ENCODE results near the gene PLEKHA7.
A peak's percentile ranks its signal among the peaks of the same experiment; 100 is the strongest.

PLEKHA7 gene

GRCh38 chr11:16785520-16786128 lies 228.6 kb downstream of the PLEKHA7 start:
- peak; percentile 63 for DNase-seq
- peak; percentile 67 for ATAC-seq

DNA sequence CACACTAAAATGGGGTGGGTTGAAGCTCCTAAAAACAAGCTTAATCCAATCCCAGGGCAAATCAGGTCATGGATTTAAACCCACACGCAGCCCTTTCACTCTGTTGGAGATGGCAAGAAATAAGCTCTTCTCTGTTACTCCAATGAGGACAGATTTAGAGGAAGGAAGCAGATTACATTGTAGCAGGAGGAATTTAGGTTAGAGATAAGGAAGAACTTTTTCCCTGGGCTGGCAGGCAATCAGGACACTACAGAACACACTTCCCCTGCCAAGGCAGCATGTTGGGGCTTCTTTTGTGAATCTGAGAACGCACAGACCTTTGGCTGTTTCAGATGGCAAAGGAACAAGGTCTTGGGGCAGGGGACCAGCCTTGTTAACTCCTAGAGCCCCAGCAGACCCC lies 229.5 kb downstream of the PLEKHA7 start:
- DNase-seq = no peak
- ATAC-seq = no peak

- DNase-seq (no peak), ATAC-seq (no peak)
Observed at GRCh38 chr11:16784097-16784496, 230.1 kb downstream of the PLEKHA7 start.

GRCh38 chr11:16783321-16783801 lies 230.9 kb downstream of the PLEKHA7 start:
- no peak for ATAC-seq
- DNase-seq = no peak

- no peak for ATAC-seq
- no peak for DNase-seq
Observed at GRCh38 chr11:16781936-16782919, 232.0 kb downstream of the PLEKHA7 start.

- ATAC-seq (no peak), DNase-seq (no peak)
Observed at GRCh38 chr11:16780698-16781550, 233.3 kb downstream of the PLEKHA7 start.

DNA sequence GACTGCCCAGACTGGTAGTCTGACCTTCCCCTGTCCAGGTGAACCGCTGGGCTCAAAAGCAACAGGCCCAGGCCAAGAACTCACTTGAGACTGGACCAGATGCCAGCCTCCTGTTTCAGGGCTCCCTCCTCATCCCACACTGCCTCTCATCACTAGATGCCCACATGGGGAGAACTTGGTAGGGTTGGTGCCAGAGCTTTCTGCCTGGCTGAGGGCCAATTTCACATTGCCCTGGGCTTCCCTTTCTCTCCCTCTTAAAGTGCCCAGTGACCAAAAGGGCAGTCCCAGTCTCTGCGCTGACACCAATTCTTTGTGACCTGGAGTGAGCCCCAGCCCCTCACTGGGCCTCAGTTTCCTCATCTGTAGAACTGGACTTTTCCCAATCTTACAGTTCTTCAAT lies 234.1 kb downstream of the PLEKHA7 start:
- no peak for DNase-seq

GRCh38 chr11:16779436-16779835 lies 234.8 kb downstream of the PLEKHA7 start:
- ATAC-seq = no peak
- DNase-seq = no peak

More for the DNA sequence above, 234.1 kb downstream of the PLEKHA7 start:
- ATAC-seq = no peak

DNA sequence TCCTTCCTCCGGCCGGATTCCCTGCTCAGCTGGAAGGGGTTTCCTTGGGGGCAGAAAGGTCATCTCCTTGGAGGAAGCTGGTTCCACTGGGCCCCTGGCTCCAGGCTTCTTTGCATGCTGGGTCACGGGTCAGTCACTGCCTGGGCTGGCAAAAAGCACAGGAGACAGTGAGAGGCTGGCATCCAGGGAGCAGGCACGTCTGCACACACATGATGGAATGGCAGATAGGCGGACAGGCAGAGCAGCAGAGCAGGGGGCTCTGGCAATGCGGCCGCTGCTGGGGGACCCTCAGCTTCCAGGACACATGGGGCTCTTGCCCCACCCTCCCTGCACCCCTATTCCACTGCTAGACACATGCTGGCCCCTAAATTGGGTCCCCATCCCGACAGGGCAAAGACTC lies 235.3 kb downstream of the PLEKHA7 start:
- DNase-seq (no peak), ATAC-seq (no peak)

- no peak for ATAC-seq
- no peak for DNase-seq
Observed at GRCh38 chr11:16778286-16778685, 235.9 kb downstream of the PLEKHA7 start.

DNA sequence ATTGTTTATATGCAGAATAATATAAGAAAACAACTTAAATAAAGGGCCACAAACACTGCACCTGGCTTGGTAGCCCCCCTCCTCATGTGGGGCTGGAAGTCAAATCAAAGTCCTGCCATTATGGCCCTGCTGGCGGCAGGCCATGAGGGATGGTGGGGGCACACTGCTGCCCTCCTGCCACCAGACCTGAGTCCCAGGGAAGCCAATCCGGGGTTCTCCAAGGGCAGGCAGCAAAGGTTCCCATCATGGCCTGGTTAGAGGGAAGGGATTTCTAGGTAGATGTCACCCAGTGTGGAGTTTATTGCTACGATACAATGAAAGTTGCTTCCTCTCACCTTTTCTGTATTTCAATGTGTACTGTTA lies 236.6 kb downstream of the PLEKHA7 start:
- DNase-seq (no peak), ATAC-seq (no peak)

DNA sequence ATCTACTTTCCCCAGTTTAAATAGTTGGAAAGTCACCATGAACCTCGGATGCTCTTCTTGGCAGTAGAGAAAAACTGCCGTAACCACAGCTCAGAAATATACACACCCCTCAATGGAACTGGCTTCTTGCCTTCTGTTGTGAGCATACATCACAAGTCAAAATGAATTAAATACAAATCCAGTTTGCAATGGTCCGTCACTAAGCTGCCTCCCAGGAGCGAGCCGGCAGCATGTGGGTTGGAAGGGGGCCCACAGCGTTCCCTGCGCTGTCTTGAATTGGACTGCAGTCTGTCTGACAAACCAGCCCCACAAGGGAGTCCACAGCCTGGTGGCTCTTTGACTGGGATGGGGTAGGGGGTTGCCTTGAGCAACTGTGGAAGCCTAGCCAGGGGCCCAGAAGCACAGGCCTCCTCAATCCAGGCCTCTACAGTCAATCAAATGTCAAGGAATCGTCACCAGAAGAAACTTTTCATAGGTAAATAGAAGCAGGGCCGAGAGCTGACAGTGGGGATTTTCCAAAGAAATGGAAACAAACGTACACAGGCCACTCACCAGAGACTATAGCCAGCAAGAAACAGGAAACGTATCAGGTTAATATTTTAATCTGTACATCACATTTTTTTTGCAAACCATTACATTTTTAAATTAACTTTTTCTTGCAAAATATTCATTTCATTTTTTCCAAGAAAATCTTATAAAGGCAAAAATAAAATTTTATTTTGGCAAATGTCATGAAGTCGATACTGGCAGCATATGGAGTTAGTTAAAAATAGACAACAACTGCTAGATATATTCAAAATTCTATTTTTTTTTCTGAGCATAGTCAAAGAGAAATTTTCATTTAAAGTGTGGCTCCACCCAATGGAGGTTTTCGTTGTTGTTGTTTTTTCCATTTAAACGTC lies 237.3 kb downstream of the PLEKHA7 start:
- ATAC-seq (no peak), DNase-seq (no peak)

DNA sequence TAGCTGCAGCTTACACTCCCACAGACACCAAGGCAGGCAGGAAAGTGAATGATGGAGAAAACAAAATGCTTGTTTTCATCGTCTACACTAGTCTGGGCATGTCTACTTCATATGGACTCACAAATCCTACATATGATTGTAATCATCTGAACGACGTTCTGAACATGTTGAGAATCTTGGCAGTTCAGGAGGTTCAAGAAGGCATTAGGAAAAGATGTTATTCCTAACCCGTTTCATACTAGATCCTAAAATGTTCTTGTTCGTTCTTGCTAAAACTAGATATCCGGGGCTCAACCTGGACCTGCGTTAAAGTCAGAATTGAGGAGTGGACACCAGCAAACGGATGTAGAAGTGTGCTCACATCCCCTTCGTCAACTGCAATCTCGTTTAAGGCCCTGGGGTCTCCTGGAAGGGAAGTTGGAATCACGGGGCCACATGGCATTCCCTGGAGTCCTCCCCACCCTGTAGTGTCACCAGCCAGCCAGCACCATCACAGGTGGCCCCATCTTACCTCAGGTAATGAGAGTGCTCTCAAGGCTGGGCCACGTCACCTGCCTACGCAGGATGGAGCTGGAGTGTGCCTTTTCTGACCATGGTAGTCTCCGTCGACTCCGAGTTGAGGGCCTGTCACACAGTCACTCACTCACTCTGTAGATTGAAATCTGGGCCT lies 238.5 kb downstream of the PLEKHA7 start:
- no peak for ATAC-seq
- no peak for DNase-seq

DNA sequence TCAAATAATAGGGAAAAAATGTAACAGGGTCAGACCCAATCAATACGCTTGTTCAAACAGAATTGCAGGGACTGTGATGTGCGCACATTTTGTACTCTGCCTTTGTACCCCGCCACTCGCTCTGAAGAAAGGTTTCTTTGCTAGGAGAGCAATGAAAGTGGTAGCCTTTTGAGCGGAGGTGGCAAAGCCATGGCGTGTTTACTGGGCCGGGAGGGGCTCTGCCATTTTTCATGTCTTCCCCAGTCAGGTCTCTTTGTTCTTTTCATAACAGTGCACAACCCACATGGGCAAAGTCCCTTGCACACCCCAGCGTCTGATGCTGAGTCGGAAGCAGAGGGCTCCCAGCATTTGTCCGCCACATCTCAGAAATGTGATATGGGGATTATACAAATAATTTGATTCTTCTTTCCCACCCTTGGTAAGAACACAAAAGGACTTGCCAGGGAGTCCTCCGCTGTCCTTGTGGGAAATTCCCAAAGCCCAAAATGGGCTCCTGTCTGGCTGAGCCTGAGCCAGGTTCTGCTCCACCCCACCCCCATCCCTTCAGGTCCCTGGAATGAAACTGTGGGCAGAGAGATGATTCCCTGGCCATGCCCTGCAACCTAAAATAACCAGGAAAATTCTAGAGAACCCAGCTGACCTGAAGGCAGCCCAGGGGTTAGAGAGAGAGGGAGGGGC lies 239.1 kb downstream of the PLEKHA7 start:
- ATAC-seq = no peak
- DNase-seq = no peak

- DNase-seq (no peak), ATAC-seq (no peak)
Observed at GRCh38 chr11:16773981-16774935, 240.0 kb downstream of the PLEKHA7 start.

- ATAC-seq = no peak
- DNase-seq = no peak
Observed at GRCh38 chr11:16772141-16772512, 242.1 kb downstream of the PLEKHA7 start.

GRCh38 chr11:16771350-16772140 lies 242.7 kb downstream of the PLEKHA7 start:
- ATAC-seq = no peak
- DNase-seq = no peak

DNA sequence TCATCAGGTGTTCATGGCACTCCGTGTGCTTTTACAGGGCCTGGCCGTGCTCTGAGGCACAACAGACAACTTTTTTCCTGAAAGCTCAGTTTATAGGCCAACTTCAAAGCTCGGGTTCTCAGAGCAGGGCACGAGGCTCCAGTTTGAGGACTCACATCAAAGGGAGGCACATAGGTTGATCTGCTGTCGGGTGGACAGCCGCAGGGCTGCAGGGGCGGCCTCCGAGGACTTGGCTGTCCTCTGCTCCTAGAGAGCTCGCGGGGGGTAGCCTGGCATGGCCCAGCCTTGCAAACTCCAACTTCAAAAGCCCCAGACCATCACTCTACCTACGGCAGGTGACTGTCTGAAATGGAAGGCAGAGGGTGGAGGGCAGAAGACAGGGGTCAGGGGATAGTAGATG lies 244.2 kb downstream of the PLEKHA7 start:
- no peak for DNase-seq
- no peak for ATAC-seq
